NB4 (cell line): ENCODE data around the gene TMEM106C.

ENCODE experiments used
- DNase-seq: peaks from one replicate; pipeline ENCODE4 v3.0.0; 2010; ENCODE audit warnings: low read depth
- H3K4me3 ChIP-seq: one replicate; pipeline ENCODE4 v1.5.1; 2011; ENCODE audit warnings: mild to moderate bottlenecking, low read depth, low read length, moderate library complexity
- MYC ChIP-seq: IDR thresholded peaks from 2 replicates; pipeline ENCODE4 v1.6.1; 2011; ENCODE audit warnings: low read depth, low read length
- POLR2A ChIP-seq: IDR thresholded peaks from 2 replicates; pipeline ENCODE4 v1.6.1; 2011; ENCODE audit warnings: mild to moderate bottlenecking; ENCODE audit not compliant: insufficient read length; ENCODE audit errors: extremely low read depth
- TF ChIP-seq, protein P1 (sequence below): IDR thresholded peaks from one replicate; pipeline ENCODE4 v1.5.1; 2012; ENCODE audit warnings: low read depth, low read length
- TF ChIP-seq, protein P2 (sequence below): IDR thresholded peaks from 2 replicates; pipeline ENCODE4 v1.6.1; 2011; ENCODE audit warnings: low read depth, low read length

Gene TMEM106C

DNA sequence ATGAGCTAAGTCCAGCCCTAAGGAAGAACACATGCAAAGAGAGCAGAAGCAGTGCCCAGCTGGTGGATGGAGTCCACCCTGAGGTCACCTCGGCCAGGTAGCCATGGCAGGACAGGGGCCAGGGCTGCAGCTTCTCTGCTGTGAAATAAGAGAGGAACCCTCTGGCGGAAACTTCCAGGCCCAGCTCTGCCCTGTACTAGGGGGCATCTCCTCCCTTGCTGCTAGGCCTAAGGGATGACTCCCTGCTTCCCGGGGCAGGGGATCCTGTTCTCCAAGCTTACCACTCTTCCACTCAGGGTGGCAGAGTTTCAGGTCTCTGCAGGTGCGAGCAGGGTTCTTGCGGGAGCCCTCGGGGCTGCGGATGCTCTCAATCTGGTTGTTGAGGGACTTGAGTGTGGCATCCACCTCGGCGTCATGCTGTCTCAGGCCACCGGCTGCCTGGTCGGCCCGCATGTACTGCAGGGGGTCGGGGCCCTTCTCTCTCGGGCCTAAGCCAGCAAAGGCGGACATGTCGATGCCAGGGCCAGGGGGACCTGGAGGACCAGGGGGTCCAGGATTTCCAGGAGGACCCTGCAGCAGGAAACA lies 11.7 kb downstream of the TMEM106C start:
- H3K4me3 ChIP-seq, result no peak overlapping the region
- DNase-seq, result no peak
- TF ChIP-seq, protein P1, sequence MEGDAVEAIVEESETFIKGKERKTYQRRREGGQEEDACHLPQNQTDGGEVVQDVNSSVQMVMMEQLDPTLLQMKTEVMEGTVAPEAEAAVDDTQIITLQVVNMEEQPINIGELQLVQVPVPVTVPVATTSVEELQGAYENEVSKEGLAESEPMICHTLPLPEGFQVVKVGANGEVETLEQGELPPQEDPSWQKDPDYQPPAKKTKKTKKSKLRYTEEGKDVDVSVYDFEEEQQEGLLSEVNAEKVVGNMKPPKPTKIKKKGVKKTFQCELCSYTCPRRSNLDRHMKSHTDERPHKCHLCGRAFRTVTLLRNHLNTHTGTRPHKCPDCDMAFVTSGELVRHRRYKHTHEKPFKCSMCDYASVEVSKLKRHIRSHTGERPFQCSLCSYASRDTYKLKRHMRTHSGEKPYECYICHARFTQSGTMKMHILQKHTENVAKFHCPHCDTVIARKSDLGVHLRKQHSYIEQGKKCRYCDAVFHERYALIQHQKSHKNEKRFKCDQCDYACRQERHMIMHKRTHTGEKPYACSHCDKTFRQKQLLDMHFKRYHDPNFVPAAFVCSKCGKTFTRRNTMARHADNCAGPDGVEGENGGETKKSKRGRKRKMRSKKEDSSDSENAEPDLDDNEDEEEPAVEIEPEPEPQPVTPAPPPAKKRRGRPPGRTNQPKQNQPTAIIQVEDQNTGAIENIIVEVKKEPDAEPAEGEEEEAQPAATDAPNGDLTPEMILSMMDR, result no peak
- TF ChIP-seq MYC (no peak), POLR2A (no peak)
- TF ChIP-seq, protein P2, sequence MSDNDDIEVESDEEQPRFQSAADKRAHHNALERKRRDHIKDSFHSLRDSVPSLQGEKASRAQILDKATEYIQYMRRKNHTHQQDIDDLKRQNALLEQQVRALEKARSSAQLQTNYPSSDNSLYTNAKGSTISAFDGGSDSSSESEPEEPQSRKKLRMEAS, result no peak

DNA sequence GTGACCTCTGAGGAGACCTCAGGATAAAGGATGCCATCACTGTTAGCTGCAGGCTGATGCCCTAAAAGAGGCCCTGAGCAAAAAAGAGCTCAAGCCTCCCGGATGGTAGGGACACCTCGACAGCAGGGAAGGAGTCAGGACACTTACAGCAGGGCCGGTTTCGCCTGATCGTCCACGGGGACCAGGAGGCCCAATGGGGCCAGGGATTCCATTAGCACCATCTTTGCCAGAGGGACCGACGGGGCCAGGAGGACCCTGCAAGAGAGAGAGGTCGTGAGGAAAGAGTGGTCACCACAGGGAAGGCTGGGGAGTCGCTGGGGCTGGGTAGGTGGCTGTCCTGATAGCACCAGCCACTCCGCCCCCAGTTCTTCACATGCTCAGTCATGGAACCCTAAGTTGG lies 12.4 kb downstream of the TMEM106C start:
- TF ChIP-seq, protein P1, result no peak
- TF ChIP-seq POLR2A (no peak), MYC (no peak)
- TF ChIP-seq, protein P2, result no peak
- no peak overlapping the region for H3K4me3 ChIP-seq
- DNase-seq, result no peak

DNA sequence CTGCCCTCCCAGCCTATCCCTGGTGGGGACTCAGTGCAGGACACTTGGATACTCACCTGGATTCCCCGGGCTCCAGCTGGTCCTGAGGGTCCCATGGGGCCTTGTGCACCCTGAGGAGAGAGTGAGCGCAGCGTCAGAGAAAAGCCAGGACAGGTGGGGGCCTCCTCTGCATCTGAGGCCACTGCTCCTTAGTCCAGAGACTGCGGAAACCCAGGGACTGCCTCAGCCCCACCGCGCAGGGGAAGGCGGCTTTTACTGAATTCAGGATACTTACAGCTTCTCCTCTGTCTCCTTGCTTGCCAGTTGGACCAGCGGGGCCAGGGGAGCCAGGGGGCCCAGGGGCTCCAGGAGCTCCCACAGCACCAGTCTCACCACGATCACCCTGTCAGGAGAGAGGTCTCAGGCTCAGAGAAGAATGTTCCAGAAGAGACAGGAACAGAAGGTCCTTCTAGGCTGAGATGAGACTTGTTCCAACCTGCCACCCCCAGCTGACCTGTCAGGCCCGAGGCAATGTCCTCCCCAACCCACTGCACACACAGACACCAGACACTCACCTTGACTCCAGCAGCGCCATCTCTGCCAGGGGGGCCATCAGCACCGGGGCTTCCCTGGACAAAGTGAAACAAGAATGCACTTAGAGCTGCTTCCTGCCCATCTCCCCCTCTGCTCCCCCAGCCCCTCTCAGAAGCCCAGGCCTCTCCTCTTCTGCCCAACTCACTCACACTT lies 13.8 kb downstream of the TMEM106C start:
- TF ChIP-seq, protein P1, result no peak
- TF ChIP-seq POLR2A (no peak), MYC (no peak)
- TF ChIP-seq, protein P2, result no peak

DNA sequence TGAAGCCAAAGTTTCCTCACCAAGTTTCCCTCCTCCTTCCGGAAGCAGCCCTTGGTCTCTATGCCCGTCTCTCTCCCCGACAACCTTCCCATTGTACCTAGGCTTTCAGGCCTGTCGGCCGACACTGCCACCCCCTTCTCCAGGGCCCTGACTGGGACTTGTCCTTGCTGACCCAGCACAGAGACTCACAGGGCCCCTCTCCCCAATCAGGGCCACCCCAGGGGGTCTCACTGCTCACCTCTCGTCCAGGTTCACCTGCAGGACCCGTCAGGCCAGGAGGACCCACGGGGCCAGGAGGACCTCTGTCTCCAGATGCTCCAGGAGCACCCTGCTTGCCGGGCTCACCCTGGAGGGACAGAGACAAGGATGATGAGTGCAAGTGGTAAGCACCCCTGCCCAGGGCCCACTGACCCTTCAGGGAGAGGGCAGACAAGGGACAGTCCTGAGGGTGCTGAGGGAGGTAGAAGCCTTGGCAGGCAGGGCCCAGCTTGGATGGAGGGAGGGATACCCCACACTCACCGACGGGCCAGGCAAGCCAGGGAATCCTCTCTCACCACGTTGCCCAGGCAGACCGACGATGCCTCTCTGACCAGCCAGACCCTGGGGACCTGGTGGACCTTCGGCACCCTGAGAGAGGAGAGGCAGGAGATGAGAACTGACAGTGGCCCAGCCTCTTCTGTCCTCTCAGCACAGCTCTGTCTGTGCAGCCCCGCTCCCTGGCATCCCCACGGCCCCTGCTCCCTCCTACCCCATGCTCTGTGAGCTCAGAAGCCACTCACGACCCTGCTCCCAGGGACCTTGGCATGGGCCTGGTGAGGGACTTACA lies 14.6 kb downstream of the TMEM106C start:
- H3K4me3 ChIP-seq, result no peak overlapping the region
- TF ChIP-seq POLR2A (no peak), MYC (no peak)
- TF ChIP-seq, protein P2, result no peak
- TF ChIP-seq, protein P1, result no peak
- DNase-seq, result no peak

More for the DNA sequence above, 13.8 kb downstream of the TMEM106C start:
- no peak for DNase-seq
- H3K4me3 ChIP-seq, result no peak overlapping the region

DNA sequence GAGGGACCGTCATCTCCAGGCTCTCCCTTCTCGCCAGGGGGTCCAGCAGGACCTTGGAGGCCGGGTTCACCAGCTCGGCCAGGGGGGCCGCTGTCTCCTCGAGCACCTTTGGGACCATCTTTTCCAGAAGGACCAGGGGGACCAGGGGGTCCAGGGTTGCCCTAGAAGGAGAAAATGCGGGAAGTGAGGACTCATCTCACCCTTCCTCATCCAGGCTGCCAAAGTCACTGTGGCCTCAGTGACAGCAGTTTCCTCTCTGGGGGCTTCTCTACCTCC lies 15.1 kb downstream of the TMEM106C start:
- DNase-seq, result no peak
- H3K4me3 ChIP-seq, result no peak overlapping the region
- no peak for TF ChIP-seq MYC
- TF ChIP-seq, protein P1, result no peak
- TF ChIP-seq POLR2A, result no peak
- TF ChIP-seq, protein P2, result no peak
